Testis (tissue), 3 donors: ENCODE measurements around the gene GMCL2. TPM values are rescaled to one million over a fixed set of nuclear protein-coding genes. Genes with fewer than 3 reads are reported as not detected.

Experiments
- DNase-seq: peaks from one replicate; pipeline ENCODE4 v3.0.0-alpha.2; 2019
- H3K27ac ChIP-seq, 2 donors: fragments of 200-600 bp; sonication (generic); one replicate each; pipeline ENCODE4 v1.5.1; 2019
- H3K27me3 ChIP-seq: fragments of 200-600 bp; sonication (generic); one replicate; pipeline ENCODE4 v1.5.1; 2019
- H3K36me3 ChIP-seq: fragments of 200-600 bp; sonication (generic); one replicate; pipeline ENCODE4 v1.5.1; 2017; ENCODE audit warnings: low read depth; ENCODE audit errors: missing control alignments
- H3K4me1 ChIP-seq: fragments of 200-600 bp; sonication (generic); one replicate; pipeline ENCODE4 v1.5.1; 2019
- H3K4me3 ChIP-seq, 2 donors: fragments of 200-600 bp; sonication (generic); one replicate each; pipeline ENCODE4 v1.5.1; 2017 to 2019
- H3K9me3 ChIP-seq: fragments of 200-600 bp; sonication (generic); one replicate; pipeline ENCODE4 v1.5.1; 2017
- CTCF ChIP-seq, 3 experiments: fragments of 450-650 bp in 2 of 3; fragments of 200-600 bp in 1 of 3; sonication (generic) in 1 of 3; IDR thresholded peaks; one replicate each; pipeline ENCODE4 v1.5.1; 2016 to 2019; ENCODE audit warnings: antibody characterized with exemption in 3 of 3, mild to moderate bottlenecking in 2 of 3, moderate library complexity in 1 of 3
- POLR2A ChIP-seq: fragments of 450-650 bp; IDR thresholded peaks from one replicate; pipeline ENCODE4 v1.6.1; 2017; ENCODE audit warnings: antibody characterized with exemption, mild to moderate bottlenecking, moderate library complexity
- WGBS, 2 donors: methylation state at CpG; one replicate each; pipeline ENCODE4 v1.1.5; 2018; 5-methylcytosine and 5-hydroxymethylcytosine counted together
- intact Hi-C: fragments of 100-400 bp; cut with DNase I; formaldehyde crosslinking; loops from one replicate; pipeline ENCODE4 v1.15.1; 2023; ENCODE audit warnings: low total_unique reads
- polyA plus RNA-seq: library from polyadenylated mRNA; stranded (reverse); fragments of 350-450 nt; fragmentation: Illumina TruSeq; extraction: RNeasy Lipid Tissue Mini Kit (QIAGEN cat#74804); gene quantifications from one replicate; pipeline ENCODE4 v1.2.3, GENCODE V29; 2014; ENCODE audit warnings: low read depth, low replicate concordance; ENCODE audit not compliant: insufficient read depth
- total RNA-seq, 2 donors: library from RNA; depleted of rRNA; stranded (reverse); fragments of >200 nt; gene quantifications; one replicate each; pipeline ENCODE4 v1.2.3, GENCODE V29; 2016

Gene GMCL2
- total and polyA plus RNA-seq, 3 donors from 2014 or later: 9.8 to 53.5 (median 11.0) TPM

- intact Hi-C loops: no loop called here
- Histone ChIP-seq H3K27me3 (no peaks in the 10 kb centered on the region), H3K9me3 (no peaks in the 10 kb centered on the region), H3K27ac (peak overlapping the region in 1 of 2 donors; percentile 39), H3K4me3 (no peak overlapping the region), H3K4me1 (peaks cover 27% of the 10 kb centered on the region), H3K36me3 (no peaks in the 10 kb centered on the region)
- no peak for TF ChIP-seq CTCF (IDR thresholded peaks at IDR 0.05)
- TF ChIP-seq POLR2A: no peak
- DNase-seq: no peak
- 68 to 77% methylated on average over 3 to 5 of the region's 5 CpGs for WGBS, 2 donors
These were observed 21.5 kb upstream of the GMCL2 start for GRCh38 chr5:178208540-178209227.

GRCh38 chr5:178207917-178208280, 20.7 kb upstream of the GMCL2 start:
- H3K4me3 ChIP-seq: no peak overlapping the region
- no peaks in the 10 kb centered on the region for H3K9me3 ChIP-seq
- no peak for DNase-seq
- H3K27me3 ChIP-seq: no peaks in the 10 kb centered on the region
- 82 to 85% methylated on average over 1 of the region's 1 CpG for WGBS, 2 donors
- no peaks in the 10 kb centered on the region for H3K36me3 ChIP-seq
- peak overlapping the region in 1 of 2 donors; percentile 39 for H3K27ac ChIP-seq
- intact Hi-C loops: no loop called here
- peaks cover 27% of the 10 kb centered on the region for H3K4me1 ChIP-seq
- TF ChIP-seq POLR2A: no peak
- TF ChIP-seq CTCF (IDR thresholded peaks at IDR 0.05): no peak

GRCh38 chr5:178207183-178207916, 20.2 kb upstream of the GMCL2 start:
- no peak for TF ChIP-seq POLR2A
- Histone ChIP-seq H3K36me3 (no peaks in the 10 kb centered on the region), H3K9me3 (no peaks in the 10 kb centered on the region), H3K4me3 (no peak overlapping the region), H3K27me3 (no peaks in the 10 kb centered on the region), H3K27ac (peak overlapping the region in 1 of 2 donors; percentile 64), H3K4me1 (peaks cover 24% of the 10 kb centered on the region)
- intact Hi-C loops: no loop called here
- DNase-seq: peak; percentile 56
- WGBS, 2 donors: 44 to 53% methylated on average over 4 to 5 of the region's 5 CpGs

- peak overlapping the region in 1 of 2 donors; percentile 64 for H3K27ac ChIP-seq
- H3K36me3 ChIP-seq: no peaks in the 10 kb centered on the region
- peak overlapping the region; percentile 75 to 98 for H3K4me3 ChIP-seq
- no peaks in the 10 kb centered on the region for H3K27me3 ChIP-seq
- intact Hi-C loops: no loop called here
- no peak for TF ChIP-seq POLR2A
- TF ChIP-seq CTCF (IDR thresholded peaks at IDR 0.05): no peak
- peak; percentile 38 for DNase-seq
- H3K9me3 ChIP-seq: no peaks in the 10 kb centered on the region
- WGBS, 2 donors: 33 to 34% methylated on average over 12 of the region's 12 CpGs
- peaks cover 24% of the 10 kb centered on the region for H3K4me1 ChIP-seq
These were observed 19.3 kb upstream of the GMCL2 start for GRCh38 chr5:178206166-178207101.

- Histone ChIP-seq H3K27me3 (no peaks in the 10 kb centered on the region), H3K36me3 (no peaks in the 10 kb centered on the region), H3K4me3 (peak overlapping the region; percentile 75 to 98), H3K27ac (peak overlapping the region in 1 of 2 donors; percentile 91), H3K9me3 (no peaks in the 10 kb centered on the region), H3K4me1 (peaks cover 24% of the 10 kb centered on the region)
- 4% methylated on average over 5 of the region's 5 CpGs for WGBS, 2 donors
- no peak for DNase-seq
- intact Hi-C loops: no loop called here
- TF ChIP-seq CTCF (IDR thresholded peaks at IDR 0.05) (no peak), POLR2A (no peak)
These were observed 18.5 kb upstream of the GMCL2 start for GRCh38 chr5:178205749-178206047.
